Fibroblast of villous mesenchyme (primary cell): ENCODE data around the gene POLD2. TPM values are rescaled to one million over a fixed set of nuclear protein-coding genes. Genes with fewer than 3 reads are reported as not detected.

ENCODE experiments used
- DNase-seq: peaks from one replicate; pipeline ENCODE4 v3.0.0-alpha.2; 2010; ENCODE audit warnings: low read depth
- H3K4me3 ChIP-seq: 2 replicates; pipeline ENCODE4 v1.5.1; 2011; ENCODE audit warnings: low read depth, mild to moderate bottlenecking, low read length
- CTCF ChIP-seq: IDR thresholded peaks from 2 replicates; pipeline ENCODE4 v1.5.1; 2012; ENCODE audit warnings: low read depth, mild to moderate bottlenecking, low read length; ENCODE audit not compliant: insufficient read depth
- total RNA-seq: library from RNA; depleted of rRNA; stranded (reverse); fragments of >200 nt; gene quantifications from 2 replicates; pipeline ENCODE4 v1.2.3, GENCODE V29; 2012

The POLD2 gene
- total RNA-seq, 1 donor = 101 TPM

- no peak for DNase-seq
- TF ChIP-seq CTCF = no peak
- no peak overlapping the region for H3K4me3 ChIP-seq
These were observed 49.0 kb downstream of the POLD2 start for GRCh38 chr7:44074349-44074695.

GRCh38 chr7:44073664-44074348, 49.5 kb downstream of the POLD2 start:
- TF ChIP-seq CTCF = no peak
- no peak overlapping the region for H3K4me3 ChIP-seq
- peak; percentile 39 for DNase-seq

- no peak overlapping the region for H3K4me3 ChIP-seq
- TF ChIP-seq CTCF = peak; percentile 95
- peak; percentile 87 for DNase-seq
These were observed 50.8 kb downstream of the POLD2 start for GRCh38 chr7:44072364-44073231.

GRCh38 chr7:44071726-44072363, 51.5 kb downstream of the POLD2 start:
- TF ChIP-seq CTCF = no peak
- no peak overlapping the region for H3K4me3 ChIP-seq
- no peak for DNase-seq

- peak; percentile 24 for DNase-seq
- H3K4me3 ChIP-seq = no peak overlapping the region
- TF ChIP-seq CTCF = no peak
These were observed 55.3 kb downstream of the POLD2 start for GRCh38 chr7:44068054-44068453.

GRCh38 chr7:44067064-44067951, 56.0 kb downstream of the POLD2 start:
- no peak for TF ChIP-seq CTCF
- DNase-seq = no peak
- no peak overlapping the region for H3K4me3 ChIP-seq
